Dedifferentiated amniotic fluid mesenchymal stem cell (primary cell): ENCODE measurements around the gene EPN1.
"Not testable (repeated sequence)": the region's sequence is repeated elsewhere in the genome, so short reads cannot be mapped to it uniquely, and the experiment has no call there.

ENCODE experiments used
- DNase-seq: peaks from one replicate; pipeline ENCODE4 v3.0.0-alpha.2; 2016; ENCODE audit errors: extremely low spot score

Gene EPN1

DNA sequence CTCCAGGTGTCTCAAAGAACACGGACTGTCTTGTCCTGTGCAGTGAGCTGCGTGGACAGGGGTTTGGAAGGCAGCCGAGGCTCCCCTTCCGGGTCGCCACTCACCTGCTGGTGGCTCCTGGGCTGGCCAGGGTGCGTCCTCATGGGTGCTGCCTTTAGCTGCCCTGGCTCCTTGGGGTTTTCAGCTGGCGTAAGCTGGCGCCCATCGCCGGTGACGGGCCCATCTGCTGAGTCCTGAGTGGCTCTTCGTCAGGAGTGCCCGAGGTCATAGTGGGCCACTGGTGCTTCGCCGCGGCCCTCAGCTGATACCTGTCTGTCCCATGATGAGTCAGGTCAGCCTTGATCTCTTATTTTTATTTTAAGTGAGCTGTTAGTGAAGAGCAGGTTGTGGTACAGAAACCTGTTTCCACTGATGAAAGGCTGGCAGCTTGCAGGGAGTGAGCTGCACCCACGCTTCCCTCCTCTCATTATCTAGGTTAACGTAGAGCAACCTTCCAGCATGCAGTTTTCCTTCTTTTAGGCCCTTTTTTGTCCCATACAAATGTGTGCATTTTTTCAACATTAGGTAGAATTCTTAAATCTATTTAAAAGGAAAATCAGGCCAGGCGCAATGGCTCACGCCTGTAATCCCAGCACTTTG, 18.4 kb downstream of the EPN1 start:
- no peak for DNase-seq

DNA sequence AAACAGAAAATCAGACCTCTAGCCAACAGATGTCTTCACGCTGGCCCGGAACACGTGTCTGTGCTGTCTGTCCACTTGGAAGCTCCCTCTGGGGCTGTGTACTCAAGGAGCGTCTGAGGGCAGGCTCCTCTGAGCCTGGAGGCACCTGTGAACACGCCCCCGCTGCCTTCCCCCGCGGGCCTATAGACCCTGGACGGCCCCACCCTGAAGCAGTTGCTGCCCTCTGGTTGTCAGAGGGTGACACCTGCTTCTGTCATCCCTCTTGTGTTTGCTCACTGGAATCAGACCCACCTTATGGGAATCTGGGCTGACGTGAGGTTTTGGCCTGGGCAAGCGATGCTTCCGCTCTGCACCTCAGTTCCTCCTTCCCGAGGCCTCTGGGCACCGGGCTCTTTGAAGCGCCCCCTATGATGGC, 19.2 kb downstream of the EPN1 start:
- DNase-seq, result no peak

DNA sequence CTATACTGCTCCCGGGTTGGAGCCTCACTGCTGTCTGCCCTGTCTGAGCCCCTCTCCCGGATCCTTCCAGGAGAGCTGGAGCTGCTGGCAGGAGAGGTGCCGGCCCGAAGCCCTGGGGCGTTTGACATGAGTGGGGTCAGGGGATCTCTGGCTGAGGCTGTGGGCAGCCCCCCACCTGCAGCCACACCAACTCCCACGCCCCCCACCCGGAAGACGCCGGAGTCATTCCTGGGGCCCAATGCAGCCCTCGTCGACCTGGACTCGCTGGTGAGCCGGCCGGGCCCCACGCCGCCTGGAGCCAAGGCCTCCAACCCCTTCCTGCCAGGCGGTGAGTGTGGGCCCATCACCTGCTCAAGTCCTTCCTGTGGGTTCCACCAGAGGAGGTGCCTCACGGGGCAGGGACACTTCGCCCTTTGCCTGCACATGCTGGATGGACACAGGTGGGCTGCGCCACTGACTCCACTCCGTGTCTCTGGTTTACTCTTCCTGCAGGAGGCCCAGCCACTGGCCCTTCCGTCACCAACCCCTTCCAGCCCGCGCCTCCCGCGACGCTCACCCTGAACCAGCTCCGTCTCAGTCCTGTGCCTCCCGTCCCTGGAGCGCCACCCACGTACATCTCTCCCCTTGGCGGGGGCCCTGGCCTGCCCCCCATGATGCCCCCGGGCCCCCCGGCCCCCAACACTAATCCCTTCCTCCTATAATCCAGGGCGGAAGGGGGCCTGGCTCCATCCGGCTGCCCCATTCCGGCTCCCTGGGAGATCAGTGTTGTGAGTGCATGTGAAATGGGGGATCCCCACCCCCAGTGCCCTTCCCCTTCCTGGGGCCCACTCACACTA, 19.8 kb downstream of the EPN1 start:
- DNase-seq, result no peak

DNA sequence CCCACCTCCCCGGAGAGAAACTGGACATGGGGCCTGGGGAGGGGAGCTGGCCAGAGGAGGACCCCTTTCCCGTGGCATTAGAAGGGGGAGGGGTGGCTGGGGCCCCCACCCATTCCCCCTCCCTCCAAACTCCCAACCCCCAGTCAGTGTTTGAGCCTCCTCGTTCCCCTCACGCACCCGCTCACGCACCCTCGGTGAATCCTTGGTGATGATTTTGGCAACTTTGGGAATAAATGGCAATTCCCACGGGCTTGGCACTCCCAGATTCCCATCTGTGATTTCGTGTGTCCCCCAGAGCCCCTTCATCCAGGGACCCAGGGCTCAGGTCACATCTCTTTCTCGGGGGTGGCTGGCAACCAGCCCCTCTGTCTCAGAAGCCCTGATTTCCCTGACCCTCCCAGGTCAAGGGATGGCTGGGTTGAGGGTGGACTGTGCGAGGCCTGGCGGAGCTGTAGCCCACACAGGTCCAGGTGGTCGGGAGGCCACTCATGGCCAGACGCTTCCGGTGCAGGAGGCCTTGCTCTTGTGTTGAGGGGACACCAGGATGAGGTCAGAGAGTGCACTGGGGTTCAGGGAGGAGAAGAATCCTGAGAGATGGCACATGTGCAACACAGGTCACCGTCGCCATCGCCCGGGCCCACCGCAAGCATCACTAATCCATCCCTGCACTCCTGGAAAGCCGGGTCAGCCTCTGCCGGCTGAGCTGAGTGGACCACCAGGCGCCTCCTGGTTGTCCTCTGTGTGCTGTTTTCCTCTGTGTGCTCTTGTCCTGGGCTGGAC, 20.7 kb downstream of the EPN1 start:
- no peak for DNase-seq

DNA sequence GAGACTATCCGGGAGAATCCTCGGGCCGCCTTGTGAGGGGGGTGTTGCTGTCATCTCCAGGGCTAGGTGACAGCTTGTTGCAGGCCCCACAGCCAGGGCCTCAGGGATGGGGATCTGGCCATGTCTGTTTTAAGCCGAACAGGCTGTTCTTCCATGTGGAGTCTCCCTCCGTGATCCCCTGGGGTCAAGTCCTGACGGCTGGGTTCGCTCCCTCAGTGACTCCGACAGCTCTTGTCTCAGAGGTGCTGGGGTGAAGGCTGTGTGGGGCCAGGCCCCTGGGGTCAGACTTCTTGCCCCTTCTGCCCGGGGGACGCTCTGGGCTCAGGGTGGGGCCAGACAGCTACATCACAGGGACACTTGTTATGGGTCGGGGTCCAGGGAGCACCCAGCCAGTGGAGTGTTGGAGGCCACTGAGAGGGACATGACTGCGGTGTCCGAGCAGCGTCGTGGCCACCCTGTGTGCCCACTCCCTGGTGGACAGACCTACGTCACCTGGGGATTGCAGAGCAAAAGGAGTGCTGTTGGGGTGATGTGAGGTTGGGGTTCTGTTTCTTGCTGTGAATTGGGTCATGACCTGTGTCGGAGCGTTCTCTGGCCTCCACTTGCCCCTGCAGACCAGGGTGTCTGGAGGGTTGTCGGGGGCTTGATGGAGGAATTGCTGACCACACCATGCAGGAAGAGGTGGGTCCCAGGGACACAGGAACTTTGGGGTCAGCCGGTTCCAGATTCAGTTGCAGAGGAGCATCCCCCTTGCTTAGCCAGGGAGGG, 21.5 kb downstream of the EPN1 start:
- DNase-seq, result no peak

DNA sequence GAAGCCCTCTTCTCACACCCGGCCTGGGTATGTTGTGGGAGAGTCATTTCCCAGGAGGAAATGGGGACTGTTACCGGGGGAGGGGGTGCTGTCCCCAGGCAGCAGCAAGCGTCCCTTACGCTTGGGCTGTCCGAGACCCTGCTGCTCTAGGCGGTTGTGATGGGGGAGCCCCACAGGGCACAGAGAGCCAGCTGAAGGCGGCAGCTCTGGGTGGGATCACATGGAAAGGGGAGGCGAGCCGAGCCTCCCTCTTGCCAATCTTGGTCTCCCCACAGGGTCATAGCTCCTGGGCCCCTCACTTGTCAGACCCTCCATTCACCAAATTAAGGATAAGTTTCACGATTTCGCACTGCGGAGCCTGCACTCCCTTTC, 22.0 kb downstream of the EPN1 start:
- DNase-seq, result no peak

DNA sequence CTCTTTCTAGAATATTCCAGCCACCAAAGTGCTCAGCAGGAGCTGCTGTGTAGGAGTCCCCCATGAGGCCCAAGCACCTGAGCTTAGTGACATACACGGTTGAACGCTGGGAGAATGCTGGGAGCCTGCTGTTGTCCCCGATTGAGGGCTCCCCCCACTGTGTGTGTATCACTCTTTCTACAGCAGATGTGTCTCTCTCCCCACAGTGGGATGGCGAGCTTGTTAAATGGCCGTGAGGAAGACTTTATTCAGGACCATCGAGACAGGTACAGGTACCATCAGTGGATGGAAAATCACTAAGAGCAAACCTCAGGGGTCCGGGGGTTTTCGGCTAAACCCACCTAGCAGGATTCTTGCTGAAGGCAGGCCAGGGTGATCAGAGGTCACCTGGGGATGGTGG, 22.7 kb downstream of the EPN1 start:
- no peak for DNase-seq

DNA sequence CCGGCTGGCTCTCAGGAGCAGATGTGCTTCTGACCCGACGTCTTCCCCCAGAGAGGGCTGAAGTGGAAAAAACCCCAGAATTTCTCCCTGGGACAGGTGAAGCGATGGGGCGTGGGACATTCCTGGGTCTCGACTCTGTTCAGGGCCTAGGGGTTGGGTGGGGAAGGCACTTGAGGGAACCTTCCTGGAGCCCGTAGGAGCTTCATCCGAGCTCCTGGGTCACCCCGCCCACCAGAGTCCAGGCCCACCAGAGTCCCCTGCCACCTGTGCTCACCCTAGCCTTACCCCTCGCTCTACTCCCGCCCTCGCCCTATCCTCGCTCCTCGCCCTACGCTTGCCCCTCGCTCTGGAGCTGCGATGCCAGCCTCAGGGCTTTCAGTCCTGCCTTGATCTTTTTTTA, 23.2 kb downstream of the EPN1 start:
- no peak for DNase-seq

DNA sequence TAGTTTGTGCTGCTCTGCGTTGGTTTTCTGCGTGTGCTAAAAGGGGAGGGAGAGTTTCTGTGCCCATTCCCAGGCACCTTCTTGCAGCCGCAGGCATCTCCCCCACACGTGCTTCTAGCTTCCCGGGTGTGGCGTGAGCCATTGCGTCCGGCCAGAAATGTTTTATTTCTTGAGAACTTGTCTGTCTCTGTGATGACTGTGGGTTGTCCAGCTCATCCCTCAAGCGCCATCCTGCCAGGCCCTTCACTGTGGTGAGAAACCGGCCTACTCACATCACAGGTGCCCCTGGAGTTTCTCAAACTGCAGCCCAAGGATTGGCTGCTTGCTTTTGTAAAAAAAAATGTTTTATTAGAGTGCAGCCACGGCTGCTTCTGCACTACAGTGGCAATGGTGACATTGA, 24.2 kb downstream of the EPN1 start:
- no peak for DNase-seq

DNA sequence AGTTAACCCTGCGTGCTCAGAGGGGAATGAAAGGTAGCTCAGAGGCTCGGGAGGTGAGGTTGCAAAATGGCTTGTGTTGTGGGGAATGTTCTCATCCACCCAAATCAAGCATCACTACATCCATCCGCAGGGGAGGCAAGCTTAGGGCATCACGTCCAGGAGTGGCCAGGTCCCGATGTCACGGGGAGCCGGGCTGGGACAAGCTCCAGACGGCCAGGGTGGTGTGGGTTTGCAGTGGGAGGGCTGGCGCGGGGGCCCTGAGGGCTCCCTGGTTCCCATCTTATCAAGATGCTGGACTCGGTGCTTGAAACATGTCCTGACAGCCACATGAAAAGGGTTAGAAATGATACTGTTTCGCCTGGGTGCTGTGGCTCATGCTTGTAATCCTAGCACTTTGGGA, 25.8 kb downstream of the EPN1 start:
- DNase-seq, result no peak

DNA sequence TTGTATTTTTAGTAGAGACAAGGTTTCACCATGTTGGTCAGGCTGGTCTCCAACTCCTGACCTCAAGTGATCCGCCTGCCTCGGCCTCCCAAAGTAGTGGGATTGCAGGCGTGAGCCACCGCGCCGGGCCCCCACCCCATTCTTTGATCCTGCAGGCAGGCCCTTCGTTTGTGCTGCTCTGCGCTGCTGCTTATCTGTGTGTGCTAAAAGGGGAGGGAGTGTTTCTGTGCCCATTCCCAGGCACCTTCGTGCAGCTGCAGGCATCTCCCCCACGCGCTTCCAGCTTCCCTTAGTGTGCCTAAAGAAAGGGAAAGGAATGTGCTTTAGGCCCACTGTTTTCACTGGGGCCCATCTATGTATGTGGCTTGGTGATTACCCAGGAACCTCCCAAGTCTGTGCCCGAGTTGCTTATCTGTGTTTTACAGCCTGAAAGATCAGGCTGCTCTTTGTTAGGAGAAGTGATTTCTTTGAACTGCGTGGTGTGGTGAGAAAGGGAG, 27.2 kb downstream of the EPN1 start:
- DNase-seq, result no peak

DNA sequence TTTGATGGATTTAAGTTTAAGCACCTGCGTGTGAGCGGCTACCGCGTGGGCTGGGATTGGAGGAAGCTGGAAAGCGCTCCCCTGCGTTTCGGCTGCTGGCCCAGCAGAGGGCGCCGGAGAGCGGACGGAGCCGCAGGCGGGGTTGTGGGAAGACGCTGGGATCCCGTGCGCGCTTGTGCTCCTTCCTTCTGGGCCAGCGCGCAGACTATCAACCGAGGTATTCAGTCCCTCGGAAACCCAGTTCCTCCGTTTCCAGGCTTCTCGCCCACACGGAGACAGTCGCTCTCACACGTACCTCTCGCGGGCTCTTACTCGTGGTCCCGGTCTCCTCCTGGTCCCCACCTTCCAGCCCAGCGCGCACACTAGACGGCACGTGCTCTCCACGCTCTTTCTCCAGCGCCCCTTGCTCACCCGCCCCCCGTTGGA, 28.8 kb downstream of the EPN1 start:
- DNase-seq, result no peak

DNA sequence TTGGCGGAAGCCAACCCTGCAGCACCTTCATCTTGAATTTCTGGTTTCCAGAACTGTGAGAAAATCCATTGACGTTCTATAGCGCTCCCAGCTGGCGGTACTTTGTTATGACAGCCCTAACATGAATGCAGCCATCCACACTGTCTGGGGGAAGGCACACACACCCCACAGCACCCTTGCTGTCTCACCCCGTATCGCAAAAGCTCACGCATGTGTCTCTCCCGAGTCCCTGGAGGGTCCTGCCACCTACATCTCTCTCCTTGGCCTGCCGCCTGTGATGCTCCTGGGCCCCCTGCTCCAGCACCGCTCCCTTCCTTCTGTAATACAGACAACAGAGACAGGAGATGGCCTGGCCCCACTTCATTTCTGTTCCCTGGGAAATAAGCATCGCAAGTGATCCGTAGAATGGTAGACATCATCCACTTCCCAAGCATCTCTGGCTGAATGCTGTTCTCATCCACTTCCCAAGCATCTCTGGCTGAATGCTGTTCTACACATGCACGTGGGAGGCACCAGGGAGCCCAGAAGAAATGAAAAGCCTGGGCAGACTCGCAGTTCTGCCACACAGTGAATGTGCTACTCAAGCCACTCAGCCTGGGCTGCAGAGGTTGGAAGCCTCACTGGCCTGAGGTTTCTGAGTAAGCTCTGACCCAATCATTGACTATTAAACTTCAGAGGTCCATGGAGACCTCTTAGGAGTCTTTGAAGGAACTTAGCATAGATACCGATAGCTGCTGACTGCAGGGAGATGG, 29.6 kb downstream of the EPN1 start:
- no peak for DNase-seq

DNA sequence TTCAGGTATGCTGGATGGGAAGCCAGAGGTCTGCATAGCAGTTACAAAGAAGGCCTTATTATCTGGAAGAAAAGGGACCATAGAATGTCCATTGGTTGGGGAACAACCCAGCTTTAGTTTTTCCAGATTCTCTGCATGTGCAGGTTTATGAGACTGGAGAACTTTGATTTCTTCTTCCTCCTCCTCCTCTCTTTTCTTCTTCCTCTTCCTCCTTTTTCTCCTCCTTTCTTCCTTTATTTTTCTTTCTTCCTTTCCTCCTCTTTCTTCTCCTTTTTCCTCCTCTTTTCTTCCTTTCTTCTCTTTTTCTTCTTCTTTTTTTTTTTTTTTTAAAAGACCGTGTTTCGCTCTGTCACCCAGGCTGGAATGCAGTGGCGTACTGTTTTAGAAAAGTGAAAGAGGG, 30.9 kb downstream of the EPN1 start:
- no peak for DNase-seq

DNA sequence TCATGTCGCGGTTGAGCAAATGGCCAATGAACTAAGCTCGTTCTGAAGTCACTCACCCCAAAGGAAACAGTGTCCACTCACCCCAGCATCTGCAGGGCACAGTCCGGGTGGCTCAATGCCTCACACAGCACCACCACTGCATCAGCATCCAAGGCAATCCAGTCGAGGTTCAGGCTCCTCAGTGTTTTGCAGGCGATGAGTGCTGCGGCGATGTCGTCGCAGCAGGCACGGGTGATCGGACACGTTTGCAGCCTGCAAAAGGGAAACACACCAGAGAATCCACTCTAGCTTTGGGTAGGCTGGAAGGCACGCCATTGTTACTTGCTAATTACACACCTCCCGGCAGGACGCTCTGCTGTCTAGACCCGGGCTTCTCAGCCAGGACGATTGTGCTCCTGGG, 36.7 kb downstream of the EPN1 start:
- no peak for DNase-seq

DNA sequence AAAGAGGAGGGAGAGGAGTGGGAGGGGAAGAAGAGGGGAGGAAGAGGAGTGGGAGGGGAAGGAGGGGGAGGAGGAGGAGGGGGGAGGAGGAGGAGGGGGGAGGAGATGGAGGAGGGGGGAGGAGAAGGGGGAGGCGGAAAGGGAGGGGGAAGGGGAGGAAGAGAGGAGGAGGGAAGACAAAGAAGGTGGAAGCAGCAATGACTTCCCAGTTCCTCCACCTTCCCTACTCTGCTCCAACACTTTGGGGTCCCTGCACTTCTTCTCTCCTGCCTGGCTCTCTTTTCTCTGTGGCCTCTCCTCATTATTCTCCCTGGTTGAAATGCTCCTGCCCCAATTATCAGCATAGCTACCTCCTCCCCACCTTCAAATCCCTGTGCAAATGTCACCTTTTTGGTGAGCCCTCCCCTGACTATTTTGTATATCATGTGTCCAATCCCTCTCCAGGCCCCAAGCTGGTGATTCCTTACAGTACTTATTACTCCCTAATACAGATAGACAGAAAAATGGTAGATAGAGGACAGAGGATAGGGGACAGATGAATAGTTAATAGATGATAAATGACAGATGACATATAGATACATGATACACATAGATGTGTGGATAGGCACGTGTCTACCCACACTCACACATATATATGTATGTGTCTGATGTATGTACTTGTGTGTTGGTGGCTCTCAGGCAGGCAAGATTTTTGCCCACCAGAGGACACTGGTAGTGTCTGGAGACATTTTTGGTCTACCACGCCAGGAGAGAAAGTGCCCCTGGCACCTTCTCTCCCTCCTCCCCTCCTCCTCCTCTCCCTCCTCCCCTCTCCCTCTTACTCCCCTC, 38.0 kb downstream of the EPN1 start:
- DNase-seq, result no peak

DNA sequence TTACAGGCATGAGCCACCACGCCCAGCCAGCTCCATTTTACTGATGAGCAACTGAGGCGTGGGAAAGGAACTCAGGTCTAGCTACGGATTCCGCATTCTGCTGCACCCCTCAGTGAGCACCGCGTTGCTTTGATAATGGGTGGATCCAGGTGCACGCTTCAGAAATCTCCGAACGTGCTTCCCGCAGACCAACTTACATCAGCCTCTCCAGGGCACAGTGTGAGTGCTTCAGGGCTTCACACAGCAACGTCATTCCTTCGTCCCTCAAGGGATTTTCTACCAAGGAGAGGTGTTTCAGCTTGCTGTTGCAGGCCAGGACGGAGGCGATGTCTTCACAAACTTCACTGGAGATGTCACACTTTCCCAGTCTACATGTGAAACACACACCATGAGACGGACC, 41.5 kb downstream of the EPN1 start:
- DNase-seq, result no peak

DNA sequence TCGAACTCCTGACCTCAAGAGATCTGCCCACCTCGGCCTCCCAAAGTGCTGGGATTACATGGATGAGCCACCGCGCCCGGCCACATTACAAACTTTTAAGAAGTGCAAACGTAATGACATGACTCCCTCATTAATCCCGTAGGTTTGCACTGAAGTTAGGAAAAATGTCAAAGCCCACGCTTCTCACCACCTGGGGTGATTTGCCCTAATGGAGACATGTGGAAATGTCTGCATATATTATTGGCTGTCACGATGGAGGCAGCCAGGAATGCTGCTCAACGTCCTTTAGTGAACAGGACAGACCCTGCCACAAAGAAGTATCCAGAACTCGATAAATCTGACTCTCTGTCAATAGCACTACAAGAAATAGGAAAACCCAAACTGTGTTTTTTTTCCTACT, 42.2 kb downstream of the EPN1 start:
- no peak for DNase-seq

DNA sequence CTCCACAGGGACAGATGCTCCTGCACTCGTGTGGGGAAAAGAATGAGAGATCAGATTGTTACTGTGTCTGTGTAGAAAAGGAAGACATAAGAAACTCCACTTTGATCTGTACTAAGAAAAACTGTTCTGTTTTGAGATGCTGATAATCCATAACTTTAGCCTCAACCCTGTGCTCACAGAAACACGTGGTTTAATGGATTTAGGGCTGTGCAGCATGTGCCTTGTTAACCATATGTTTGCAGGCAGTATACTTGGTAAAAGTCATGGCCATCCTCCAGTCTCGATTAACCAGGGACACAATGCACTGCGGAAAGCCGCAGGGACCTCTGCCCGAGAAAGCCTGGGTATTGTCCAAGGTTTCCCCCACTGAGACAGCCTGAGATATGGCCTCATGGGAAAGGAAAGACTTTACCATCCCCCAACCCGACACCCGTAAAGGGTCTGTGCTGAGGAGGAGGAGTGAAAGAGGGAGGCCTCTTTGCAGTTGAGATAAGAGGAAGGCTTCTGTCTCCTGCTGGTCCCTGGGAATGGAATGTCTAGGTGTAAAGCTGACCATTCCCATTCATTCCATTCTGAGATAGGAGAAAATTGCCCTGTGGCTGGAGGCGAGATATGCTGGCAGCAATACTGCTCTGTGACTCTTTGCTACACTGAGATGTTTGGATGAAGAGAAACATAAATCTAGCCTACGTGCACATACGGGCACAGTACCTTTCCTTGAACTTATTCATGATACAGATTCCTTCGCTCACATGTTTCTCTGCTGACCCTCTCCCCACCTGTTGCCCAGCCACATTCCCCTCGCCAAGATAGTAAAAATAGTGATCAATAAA, 43.1 kb downstream of the EPN1 start:
- DNase-seq, result not testable (repeated sequence)
